Measurements from ENCODE around the gene NEU4. TPM values are rescaled to one million over a fixed set of nuclear protein-coding genes. Genes with fewer than 3 reads are reported as not detected.

NEU4 gene
- total RNA-seq, 4 donors from 2014 or later = 58.1 to 195 (median 93.9) TPM

GRCh38 chr2:241796610-241797138 is 12.3 kb upstream of the NEU4 start:
- DNase-seq = peak; percentile 67

GRCh38 chr2:241797441-241798080 is 11.4 kb upstream of the NEU4 start:
- 62 to 65% methylated on average over 2 to 19 of the region's 19 CpGs for WGBS, 2 donors (ENCODE audit: low coverage in 1 of 2)
- H3K9me3 ChIP-seq = no peaks in the 10 kb centered on the region
- in situ Hi-C loops (cut with MboI; ENCODE audit: low pct_ligation_motif_present in 1 of 4, low pct_unique_long_range_greater_than_20kb in 1 of 4, low sequenced_read_pairs in 3 of 4) = no loop called here
- H3K4me3 ChIP-seq = peak overlapping the region in 2 of 4 donors; percentile 6 to 13
- DNase-seq = peak; percentile 57
- H3K27ac ChIP-seq = peak overlapping the region; percentile 82 to 87 (median 84)
- peaks cover under 1% of the 10 kb centered on the region for H3K27me3 ChIP-seq
- H3K4me1 ChIP-seq = peaks cover 15 to 55% (median 45%) of the 10 kb centered on the region in 4 donors
- intact Hi-C loops (cut with DNase I; ENCODE audit: low total_unique reads) = no loop called here
- TF ChIP-seq POLR2AphosphoS5 (IDR thresholded peaks at IDR 0.05) = peak in 1 of 3 donors; percentile 9
- no peak for TF ChIP-seq POLR2A (IDR thresholded peaks at IDR 0.05)
- H3K36me3 ChIP-seq = no peaks in the 10 kb centered on the region

More at GRCh38 chr2:241796610-241797138, 12.3 kb upstream of the NEU4 start:
- Histone ChIP-seq H3K27me3 (no peaks in the 10 kb centered on the region), H3K4me3 (peak overlapping the region in 2 of 4 donors; percentile 6 to 13), H3K36me3 (no peaks in the 10 kb centered on the region), H3K4me1 (peaks cover 15 to 53% (median 47%) of the 10 kb centered on the region in 4 donors), H3K27ac (peak overlapping the region; percentile 82 to 87 (median 84)), H3K9me3 (no peaks in the 10 kb centered on the region)
- WGBS, 2 donors (ENCODE audit: low coverage in 1 of 2) = 61 to 75% methylated on average over 4 to 13 of the region's 13 CpGs
- TF ChIP-seq EP300 (IDR thresholded peaks at IDR 0.05; ENCODE audit: low read depth) = no peak
- no peak for TF ChIP-seq CTCF (IDR thresholded peaks at IDR 0.05)
- in situ Hi-C loops (cut with MboI; ENCODE audit: low pct_ligation_motif_present in 1 of 4, low pct_unique_long_range_greater_than_20kb in 1 of 4, low sequenced_read_pairs in 3 of 4) = no loop called here
- intact Hi-C loops (cut with DNase I; ENCODE audit: low total_unique reads) = no loop called here

GRCh38 chr2:241798081-241798630 is 10.8 kb upstream of the NEU4 start:
- 69% methylated on average over 10 of the region's 14 CpGs; no CpG with 5 or more reads in 1 of the 2 donors for WGBS, 2 donors (ENCODE audit: low coverage in 1 of 2)

More at GRCh38 chr2:241798081-241798630, 10.8 kb upstream of the NEU4 start:
- intact Hi-C loops (cut with DNase I; ENCODE audit: low total_unique reads) = no loop called here
- H3K4me3 ChIP-seq = peak overlapping the region in 1 of 4 donors; percentile 6
- H3K27ac ChIP-seq = peak overlapping the region; percentile 82 to 87 (median 84)
- TF ChIP-seq CTCF (IDR thresholded peaks at IDR 0.05) = no peak
- TF ChIP-seq POLR2AphosphoS5 (IDR thresholded peaks at IDR 0.05) = no peak
- no peak for TF ChIP-seq EP300 (IDR thresholded peaks at IDR 0.05; ENCODE audit: low read depth)
- TF ChIP-seq POLR2A (IDR thresholded peaks at IDR 0.05) = no peak
- peak; percentile 60 for DNase-seq
- peaks cover 6% of the 10 kb centered on the region for H3K27me3 ChIP-seq
- no peaks in the 10 kb centered on the region for H3K36me3 ChIP-seq
- in situ Hi-C loops (cut with MboI; ENCODE audit: low pct_ligation_motif_present in 1 of 4, low pct_unique_long_range_greater_than_20kb in 1 of 4, low sequenced_read_pairs in 3 of 4) = no loop called here
- H3K9me3 ChIP-seq = no peaks in the 10 kb centered on the region
- H3K4me1 ChIP-seq = peaks cover 17 to 55% (median 46%) of the 10 kb centered on the region in 4 donors

All from transverse colon (tissue), 4 donors.